Iris pigment epithelial cell (primary cell): ENCODE measurements around the gene ORAI3.

ENCODE experiments used
- DNase-seq: peaks from one replicate; pipeline ENCODE4 v3.0.0-alpha.2; 2011; ENCODE audit warnings: low read depth

Gene ORAI3

DNA sequence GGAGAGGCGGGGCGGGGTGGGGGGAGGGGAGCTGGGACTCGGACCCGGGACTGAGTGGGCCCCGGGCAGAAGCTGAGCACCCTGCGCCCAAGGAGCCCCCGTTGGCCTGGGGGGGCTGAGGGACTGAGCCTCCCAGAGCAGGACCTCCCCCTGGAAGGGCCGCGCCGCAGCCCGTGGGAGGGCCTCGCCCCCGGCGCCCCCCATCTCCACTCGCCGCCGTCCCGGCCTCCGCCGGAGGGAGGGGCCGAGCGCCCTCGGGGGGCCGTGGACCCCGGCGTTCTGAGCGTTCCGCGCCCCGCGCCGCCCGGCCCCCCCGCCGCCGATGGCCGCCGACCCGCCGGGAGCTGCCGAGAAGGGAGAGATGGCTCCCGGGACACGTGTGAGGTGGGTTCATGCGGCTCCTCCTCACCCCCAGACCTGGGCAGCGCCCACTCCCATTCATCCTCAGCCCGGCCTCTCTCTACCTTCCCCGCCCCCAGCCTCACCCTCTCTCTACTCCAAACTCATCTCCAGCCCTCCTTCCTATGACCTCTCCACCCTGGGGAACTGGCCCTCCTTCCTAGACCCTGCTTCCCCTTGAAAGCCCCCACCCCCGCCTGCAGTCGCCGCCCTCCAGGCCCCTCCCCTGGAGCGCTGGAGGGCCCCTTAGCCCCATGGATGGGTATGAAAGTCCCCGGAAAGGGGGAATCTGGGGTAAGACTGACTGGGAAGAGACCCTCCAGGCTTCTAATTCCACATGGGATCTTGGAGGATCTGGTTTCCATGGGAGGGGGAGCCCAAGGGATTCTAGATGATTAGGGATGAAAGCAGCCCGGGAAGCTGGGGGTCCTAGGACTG is 24.6 kb upstream of the ORAI3 start:
- no peak for DNase-seq

DNA sequence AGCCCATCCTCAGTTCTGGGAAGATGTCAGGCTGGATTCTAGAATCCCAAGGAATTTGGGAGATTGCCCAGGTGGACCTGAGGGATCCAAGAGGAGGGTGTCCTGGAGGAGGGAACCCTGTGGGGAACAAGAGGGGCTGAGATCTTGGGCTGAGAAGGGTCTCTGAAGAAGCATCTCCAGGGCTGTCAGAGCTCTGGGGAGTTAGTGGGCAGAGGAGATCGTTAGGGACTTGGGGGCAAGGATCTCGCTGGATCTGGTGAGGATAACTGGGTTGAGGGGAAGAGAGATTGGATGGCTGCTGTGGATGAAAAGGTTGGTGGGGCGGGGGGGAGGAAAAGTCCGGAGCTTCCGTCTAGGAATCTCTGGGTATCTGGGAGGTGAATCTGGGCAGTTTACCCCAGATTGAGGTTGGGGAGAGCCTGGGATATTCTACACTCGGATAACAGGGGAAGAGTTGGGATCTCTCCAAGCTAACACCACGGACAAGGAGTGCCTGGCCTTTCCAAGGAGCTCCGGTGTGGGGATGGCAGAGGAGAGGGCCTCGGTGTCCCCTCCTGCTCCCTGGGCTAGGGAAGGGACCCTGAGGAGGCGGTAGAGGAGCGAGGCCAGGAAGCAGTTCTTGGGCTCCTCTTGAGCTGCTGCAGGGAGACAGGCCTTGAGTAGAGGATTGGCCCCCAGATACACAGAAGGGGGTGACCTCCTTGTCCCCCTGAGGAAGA is 23.8 kb upstream of the ORAI3 start:
- DNase-seq: no peak

DNA sequence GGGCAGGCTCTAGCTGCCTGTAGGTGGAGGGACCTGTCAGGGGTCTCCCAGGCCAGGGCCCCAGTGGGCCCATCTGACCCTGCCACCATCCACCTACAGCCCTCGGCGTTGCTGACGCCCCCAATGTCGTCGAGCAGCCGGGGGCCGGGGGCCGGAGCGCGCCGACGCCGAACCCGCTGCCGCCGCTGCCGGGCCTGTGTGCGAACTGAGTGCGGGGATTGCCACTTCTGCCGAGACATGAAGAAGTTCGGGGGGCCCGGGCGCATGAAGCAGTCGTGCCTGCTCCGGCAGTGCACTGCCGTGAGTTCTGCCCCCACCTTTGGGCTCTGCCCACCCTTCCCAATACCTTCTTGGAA is 23.3 kb upstream of the ORAI3 start:
- no peak for DNase-seq

DNA sequence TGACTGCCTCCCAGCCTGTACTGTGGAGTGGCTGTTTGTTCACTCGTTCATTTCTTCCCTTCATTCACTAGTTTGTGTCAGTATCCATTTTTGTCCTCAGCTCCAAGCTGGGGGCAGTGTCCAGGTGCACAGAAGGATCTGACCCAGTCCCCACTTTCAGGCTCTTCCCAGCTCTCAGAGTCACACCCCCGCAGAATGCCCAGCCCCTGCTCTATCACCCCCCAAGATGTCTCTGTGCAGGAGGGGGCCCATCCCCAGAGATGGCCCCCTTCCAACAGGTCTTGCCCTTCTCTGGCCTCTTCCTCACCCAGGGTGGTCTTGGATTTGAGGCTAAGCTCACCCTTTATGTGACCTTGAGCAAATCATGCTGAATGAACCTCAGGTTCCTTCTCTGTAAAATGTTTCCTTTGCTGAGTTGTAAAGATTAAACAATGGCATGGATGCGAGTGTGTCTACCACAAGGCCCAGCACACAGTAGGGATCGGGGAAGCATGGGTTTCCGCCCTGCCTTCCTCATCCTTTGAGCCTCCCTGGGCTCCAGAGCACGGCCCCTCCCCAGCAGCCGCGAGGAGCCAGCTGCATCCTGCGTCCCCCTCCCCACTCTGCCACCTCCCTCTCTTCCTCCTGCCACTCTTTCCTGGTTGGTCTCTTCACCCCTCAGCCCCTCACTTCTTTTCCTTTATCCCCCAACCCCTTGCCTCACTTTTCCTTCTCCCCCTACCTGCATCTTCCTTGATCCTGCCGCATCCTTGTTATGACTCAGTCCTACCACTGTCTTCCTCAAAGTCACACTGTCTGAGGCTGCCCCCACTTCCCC is 22.7 kb upstream of the ORAI3 start:
- no peak for DNase-seq

DNA sequence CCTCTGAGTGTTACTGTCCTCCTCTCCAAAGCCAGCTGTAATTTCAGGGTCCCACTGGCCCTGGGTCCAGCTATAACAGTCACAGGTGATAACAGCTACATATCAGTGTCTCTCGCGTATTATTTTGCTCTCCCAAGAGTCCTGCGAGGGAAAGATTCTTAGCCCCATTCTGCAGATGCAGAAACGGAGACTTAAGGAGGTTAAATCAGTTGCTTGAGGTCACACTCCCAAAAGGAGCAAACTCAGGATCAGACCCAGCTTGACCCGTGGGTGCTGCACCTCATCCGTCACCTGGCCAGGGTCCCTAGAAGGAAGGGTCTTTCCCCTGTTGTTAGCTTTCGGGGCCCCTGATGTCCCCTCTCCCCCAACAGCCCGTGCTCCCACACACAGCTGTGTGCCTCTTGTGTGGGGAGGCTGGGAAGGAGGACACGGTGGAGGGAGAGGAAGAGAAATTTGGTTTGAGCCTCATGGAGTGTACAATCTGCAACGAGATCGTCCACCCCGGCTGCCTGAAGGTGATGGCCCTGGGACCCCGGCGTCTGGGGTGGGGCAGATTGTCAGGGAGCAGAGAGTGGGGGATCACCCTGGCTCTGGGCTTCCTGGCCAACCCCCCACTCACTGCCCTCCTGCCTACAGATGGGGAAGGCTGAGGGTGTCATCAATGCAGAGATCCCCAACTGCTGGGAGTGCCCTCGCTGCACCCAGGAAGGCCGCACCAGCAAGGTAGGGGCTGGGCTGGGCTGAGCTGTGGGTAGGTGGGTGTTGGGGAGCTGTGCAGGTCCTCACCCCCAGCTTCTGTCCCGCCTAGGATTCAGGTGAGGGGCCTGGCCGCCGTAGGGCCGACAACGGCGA is 21.7 kb upstream of the ORAI3 start:
- no peak for DNase-seq

DNA sequence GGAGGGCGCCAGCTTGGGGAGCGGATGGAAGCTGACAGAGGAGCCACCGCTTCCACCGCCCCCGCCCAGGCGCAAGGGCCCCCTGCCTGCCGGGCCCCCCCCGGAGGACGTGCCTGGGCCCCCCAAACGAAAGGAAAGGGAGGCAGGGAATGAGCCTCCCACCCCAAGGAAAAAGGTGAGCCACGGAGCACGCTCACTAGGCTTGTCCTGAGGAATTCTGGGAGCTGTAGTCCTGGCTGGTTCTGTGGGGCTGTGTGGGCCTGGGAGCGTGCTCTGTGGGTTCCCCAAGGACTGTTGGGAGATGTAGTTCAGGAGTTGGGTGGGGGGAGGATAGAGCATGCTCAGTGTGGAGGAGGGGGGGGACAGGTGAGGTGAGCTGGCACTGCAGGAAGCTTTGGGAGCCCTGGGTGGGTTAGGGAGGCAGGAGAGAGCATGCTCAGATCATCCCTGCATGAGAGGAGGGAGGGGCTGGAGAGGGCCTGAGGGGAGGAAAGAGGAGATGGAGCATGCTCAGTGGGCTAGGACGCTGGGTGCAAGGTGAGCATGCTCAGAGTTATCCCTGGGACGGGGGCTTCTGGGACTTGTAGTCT is 21.0 kb upstream of the ORAI3 start:
- DNase-seq: peak; percentile 54

DNA sequence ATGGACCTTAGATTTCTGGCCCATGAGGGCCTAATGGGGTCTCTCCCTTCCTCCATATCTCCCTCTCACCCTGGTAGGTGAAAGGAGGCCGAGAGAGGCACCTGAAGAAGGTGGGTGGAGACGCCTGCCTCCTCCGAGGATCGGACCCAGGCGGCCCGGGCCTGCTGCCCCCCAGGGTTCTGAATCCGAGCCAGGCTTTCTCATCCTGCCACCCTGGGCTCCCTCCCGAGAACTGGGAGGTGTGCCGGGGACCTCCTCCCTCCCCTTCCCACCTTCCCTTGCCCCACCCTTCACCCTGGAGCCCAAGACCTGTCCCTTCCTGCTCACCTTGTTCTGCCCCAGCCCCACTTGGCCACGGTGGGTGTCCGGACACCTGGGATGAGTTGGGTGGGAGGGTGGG is 20.5 kb upstream of the ORAI3 start:
- DNase-seq: no peak

DNA sequence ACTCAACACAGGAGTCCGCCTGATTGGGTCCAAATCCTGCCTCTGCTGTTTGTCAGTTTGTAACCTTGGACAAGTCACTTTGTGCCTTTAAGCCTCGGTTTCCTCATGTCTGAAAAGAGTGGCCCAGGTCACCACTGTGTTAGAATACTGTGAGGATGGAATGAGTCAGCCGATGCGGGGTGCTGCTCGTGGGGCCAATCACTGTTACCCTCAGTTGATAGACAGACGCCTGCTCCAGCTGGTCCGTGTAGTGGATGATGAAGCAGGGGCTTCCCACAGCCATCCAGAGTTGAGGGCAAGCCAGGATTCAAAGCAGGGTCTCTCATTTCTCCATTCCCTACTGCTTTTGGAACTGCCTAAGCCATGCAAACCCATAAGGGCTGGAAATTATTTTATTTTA is 19.7 kb upstream of the ORAI3 start:
- peak; percentile 67 for DNase-seq

DNA sequence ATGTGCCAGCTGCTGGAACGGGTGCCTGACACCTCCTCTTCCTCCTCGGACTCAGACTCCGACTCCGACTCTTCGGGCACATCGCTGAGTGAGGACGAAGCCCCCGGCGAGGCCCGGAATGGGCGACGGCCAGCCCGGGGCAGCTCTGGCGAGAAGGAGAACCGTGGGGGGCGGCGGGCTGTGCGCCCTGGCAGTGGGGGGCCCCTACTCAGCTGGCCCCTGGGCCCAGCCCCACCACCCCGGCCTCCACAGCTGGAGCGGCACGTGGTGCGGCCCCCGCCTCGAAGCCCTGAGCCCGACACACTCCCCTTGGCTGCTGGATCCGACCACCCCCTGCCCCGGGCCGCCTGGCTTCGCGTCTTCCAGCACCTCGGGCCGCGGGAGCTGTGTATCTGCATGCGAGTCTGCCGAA is 18.7 kb upstream of the ORAI3 start:
- DNase-seq: no peak

DNA sequence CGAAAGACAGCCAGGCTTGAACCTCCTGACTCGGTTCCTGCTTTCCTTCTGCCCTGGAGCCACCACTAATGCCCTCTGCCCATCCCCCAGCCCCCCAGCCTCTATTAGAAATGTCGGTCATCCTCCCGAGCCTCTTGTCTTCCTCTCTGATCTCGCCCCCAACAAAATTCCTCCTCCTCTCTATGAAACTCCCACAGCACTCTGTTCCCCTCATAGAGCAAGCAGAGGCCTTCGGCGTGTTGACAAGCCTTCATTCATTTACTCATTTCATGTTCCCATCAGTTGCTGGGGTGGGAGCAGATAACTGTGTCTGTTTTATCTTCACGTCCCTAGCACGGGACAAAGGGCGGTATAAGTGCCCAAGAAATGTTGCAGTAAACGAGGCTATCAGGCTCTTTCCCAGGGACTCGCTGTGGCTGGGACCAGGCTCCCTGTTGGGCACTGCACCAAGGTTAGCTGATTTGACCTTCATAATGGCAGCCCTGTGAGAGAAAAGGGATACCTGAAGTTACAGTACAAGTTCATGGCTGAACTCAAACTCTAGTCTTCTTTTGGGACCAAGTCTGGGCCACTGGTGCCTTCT is 17.7 kb upstream of the ORAI3 start:
- no peak for DNase-seq

DNA sequence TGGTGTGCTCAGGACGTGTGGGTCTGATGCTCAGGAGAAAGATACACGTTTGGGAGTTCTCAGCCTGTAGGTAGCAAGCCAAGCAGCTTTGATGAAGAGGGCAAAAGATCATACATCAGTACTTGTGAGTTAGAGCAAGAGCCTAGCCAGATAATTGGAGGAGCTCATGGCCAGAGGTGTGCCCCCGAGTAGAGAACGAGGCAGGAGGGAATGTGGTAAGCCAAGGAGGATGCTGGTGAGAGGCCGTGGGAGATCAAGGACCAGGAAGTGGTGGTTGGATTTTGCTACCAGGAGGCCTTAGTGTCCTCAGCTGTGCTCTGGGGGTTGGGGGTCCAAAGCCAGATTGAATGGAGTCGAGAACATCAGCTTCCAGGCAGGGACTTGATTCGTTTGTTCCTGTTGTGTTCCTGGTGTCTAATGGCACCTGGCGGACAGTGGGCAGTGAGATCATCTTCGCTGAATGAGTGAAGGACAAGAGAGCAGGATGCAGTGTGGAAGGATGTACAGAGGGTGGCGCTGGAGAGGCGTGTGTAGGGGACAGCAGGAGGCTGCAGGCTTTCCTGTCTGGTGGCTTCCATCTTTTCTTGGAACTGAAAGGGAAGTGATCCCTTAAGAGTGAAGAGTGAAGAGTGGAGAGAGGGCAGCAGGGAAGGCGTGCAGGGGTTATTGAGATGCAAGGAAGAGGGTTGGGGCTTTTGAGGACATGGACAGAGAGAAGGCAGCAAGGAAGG is 13.9 kb upstream of the ORAI3 start:
- peak; percentile 74 for DNase-seq

DNA sequence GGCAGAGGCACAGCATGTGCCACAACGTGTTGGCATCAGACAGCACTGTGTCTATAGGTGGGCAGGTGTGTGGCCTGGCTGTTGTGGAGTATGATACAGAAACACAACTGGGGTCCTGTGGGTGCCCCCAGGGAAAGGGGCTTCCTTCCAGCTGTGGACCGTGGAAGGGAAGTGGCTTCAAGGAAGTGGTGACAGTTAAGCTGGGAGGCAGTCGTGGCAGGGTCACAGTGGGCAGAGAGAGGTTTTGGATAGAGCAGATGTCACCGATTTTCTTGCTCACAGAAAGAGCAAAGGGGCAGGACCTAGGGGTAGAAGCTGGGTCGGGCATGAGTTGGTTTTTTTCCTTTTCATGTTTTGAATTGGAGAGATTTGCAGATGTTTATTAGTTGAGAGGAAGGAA is 11.2 kb upstream of the ORAI3 start:
- no peak for DNase-seq

DNA sequence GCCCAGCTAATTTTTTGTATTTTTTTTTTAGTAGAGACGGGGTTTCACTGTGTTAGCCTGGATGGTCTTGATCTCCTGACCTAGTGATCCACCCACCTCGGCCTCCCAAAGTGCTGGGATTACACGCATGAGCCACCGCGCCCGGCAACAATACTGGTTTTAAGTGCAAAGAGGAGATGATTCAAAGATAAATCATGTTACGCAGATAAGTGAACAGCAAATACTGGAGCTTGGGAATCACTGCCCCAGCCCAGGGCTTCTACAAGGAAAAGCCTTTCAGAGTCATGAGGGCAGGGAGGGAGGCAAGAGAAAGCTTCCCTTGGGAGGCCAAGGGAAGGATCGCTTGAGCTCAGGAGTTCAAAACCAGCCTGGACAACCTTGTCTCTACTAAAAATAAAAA is 9.3 kb upstream of the ORAI3 start:
- DNase-seq: peak; percentile 42

DNA sequence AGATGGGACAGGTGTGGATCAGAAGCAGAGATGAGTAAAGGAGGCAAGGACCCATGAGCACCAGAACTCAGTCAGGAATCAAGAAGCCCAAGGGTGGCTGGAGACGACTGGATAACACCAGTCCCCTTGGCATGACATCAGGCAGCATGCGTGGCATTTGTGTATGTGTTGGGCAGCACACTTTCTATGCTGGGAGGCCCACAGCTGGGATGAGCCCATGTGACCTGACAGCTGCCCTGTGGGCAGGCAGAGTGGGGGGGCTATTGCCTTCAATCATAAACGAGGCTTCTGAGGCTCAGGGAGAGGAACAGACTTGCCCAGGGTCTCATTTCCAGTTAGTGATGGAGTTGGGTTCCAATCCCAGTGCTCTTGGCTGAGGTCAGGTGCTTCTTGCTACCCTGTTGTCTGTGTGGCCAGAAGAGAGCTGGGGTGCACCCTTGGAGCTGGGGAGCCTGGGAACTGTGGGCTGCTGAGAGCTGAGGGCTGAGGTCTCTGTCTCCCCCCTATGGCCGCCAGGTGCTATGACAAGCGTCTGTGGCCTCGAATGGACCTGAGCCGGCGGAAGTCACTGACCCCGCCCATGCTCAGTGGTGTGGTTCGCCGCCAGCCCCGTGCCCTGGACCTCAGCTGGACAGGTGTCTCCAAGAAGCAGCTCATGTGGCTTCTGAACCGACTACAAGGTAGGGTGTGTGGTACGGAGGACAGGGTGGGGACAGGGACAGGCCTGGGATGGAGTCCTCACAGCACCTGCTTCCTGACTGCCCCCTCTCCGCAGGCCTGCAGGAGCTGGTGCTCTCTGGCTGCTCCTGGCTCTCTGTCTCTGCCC is 7.1 kb upstream of the ORAI3 start:
- peak; percentile 73 for DNase-seq

DNA sequence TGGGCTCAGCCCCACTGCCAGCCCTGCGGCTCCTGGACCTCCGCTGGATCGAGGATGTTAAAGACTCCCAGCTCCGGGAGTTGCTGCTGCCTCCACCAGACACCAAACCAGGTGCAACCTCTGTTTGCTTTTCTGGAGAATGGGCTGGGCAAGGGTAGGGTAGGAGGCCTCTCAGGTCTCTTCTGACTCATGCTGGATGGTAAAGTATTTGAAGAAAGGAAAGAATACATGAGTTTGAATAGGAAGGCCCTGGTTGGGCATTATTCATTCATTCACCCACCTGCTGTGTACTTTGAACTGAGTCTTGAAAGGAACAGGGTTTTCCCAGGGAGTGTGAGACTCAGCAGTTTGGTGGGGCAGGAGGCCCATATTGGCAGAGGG is 6.5 kb upstream of the ORAI3 start:
- DNase-seq: no peak

DNA sequence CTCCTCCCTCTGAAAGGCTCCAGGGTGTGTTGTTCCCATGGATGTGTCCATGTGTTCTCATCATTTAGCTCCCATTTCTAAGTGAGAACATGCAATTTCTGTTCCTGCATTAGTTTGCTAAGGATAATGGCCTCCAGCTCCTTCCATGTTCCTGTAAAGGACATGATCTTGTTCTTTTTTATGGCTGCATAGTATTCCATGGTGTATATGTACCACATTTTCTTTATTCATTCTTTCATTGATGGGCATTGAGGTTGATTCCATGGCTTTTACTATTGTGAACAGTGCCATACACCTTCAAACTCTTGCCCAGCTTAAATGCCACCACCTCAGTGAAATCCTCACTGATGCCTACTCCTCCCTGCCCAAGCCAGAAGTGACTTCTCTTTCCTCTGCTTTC is 4.5 kb upstream of the ORAI3 start:
- no peak for DNase-seq

DNA sequence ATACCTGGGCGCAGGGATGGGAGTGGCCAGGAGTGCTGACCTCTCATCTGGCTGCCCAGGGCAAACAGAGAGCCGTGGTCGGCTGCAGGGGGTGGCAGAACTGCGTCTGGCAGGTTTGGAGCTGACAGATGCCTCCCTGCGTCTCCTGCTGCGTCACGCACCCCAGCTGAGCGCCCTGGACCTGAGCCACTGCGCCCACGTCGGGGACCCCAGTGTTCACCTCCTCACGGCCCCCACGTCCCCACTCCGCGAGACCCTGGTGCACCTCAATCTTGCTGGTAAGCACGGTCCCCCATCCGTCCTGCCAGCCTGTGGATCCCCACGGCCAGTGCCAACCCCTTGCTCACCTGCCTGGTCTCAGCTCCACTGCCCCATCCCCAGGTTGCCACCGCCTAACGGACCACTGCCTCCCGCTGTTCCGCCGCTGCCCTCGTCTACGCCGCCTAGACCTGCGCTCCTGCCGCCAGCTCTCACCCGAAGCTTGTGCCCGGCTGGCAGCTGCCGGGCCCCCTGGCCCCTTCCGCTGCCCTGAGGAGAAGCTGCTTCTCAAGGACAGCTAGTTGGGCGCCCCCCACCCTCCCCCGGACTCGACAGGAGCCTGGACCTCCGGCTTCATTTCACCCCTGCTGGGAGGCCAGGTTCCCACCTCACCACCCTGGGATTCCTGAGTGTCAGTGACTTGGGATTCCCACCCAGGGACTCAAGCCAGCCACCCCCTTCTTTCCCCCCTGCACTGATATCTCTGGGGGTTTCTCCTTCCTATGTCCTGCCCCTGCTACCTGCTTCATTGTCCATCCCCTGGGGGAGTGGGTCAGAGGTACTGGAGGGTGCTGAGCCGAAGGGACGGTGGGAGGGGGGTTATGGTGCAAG is 2.0 kb upstream of the ORAI3 start:
- DNase-seq: no peak

DNA sequence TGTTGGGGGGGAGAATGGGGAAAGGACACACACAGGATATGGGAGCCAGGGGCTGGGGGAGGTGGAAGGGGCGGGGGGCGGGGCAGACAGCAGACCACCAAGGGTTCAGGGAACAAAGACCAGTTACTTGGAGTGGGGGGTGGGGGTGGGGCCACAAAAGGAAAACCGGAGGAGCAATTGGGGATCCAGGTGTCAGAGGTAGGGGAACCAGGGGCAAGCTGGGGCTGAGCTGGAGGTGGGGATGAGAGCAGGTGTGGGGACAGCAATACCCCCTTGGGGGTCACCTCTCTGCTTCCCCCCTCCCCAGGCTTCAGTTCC is 1.4 kb upstream of the ORAI3 start:
- no peak for DNase-seq
